Prostate gland (tissue), 2 donors: ENCODE data around the gene NSUN6.

ENCODE experiments used
- CTCF ChIP-seq, 4 experiments: fragments of 200-600 bp in 2 of 4; fragments of 450-650 bp in 2 of 4; sonication (generic) in 2 of 4; IDR thresholded peaks; 1 replicate in 3 of 4; 2 replicates in 1 of 4; pipeline ENCODE4 v1.5.1; 2016 to 2019; ENCODE audit warnings: antibody characterized with exemption in 4 of 4, mild to moderate bottlenecking in 2 of 4, moderate library complexity in 2 of 4
- POLR2A ChIP-seq: fragments of 450-650 bp; IDR thresholded peaks from one replicate; pipeline ENCODE4 v1.6.1; 2016; ENCODE audit warnings: antibody characterized with exemption, mild to moderate bottlenecking
- POLR2AphosphoS5 ChIP-seq: sonication (generic); formaldehyde crosslinking; IDR thresholded peaks from one replicate; pipeline ENCODE4 v1.6.1; 2017; ENCODE audit warnings: antibody characterized with exemption

- TF ChIP-seq CTCF (IDR thresholded peaks at IDR 0.05), result no peak
- no peak for TF ChIP-seq POLR2A
- no peak for TF ChIP-seq POLR2AphosphoS5
These were observed 3.4 kb downstream of the NSUN6 start for GRCh38 chr10:18647945-18648344.
